Measurements from ENCODE around the gene PALM3. TPM values are rescaled to one million over a fixed set of nuclear protein-coding genes. Genes with fewer than 3 reads are reported as not detected.

Gene PALM3
- total RNA-seq, 1 donor from 2014 or later = not detected

DNA sequence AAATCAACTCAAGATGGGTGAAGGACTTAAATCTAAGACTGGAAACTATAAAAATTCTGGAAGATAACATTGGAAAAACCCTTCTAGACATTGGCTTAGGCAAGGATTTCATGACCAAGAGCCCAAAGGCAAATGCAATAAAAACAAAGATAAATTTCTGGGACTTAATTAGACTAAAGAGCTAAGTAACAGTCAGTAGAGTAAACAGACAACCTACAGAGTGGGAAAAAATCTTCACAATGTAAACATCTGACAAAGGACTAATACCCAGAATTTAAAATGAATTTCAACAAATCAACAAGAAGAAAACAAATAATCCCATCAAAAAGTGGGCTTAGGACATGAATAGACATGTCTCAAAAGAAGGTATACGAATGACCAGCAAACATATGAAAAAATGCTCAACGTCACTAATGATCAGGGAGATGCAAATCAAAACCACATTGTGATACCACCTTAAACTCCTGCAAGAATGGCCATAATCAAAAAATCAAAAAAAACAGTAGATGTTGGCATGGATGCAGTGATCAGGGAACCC, 49.4 kb downstream of the PALM3 start:
- ATAC-seq (ENCODE audit: poor library complexity) (no peak), DNase-seq (no peak)
- intact Hi-C loops (cut with DNase I) = no loop called here

DNA sequence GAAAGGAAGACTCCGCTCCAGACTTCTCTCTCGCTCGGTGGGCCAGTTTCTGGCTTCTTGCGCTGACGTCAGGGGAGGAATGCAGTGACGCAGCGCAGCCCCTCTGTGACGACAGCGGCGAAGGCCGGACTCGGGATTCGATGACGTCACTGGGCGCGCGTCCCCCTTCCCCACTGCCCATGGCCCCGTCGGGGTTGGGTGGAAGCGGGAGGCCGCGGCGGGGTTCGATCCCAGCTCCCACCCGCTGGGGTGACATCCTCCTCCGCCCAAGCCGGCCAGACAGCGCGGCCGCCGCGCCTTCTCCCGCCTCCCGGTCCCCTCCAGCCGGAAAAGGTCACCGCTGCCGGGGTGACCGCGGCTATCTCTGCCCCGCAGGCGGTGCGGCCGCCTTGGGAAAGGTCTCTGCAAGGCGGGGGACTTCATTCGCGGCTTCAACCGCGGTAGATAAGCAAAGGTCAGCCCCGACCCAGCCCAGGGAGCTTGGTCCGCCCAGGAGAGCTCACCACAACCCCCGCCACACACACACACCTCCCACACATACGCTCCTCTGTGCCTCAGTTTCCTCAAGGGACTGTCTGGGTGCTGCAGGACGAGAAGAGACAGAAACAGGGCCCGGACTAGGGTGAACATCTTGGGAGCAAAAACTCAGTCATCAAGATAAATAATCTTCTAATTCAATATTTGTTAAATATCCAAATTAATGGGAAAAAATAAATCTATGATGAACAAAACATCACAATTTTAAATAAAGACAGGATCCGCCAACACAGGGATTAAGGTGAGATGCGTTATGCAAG, 54.9 kb downstream of the PALM3 start:
- DNase-seq (peak; percentile 93), ATAC-seq (ENCODE audit: poor library complexity) (peak; percentile 59)
- intact Hi-C loops (cut with DNase I) = no loop called here

DNA sequence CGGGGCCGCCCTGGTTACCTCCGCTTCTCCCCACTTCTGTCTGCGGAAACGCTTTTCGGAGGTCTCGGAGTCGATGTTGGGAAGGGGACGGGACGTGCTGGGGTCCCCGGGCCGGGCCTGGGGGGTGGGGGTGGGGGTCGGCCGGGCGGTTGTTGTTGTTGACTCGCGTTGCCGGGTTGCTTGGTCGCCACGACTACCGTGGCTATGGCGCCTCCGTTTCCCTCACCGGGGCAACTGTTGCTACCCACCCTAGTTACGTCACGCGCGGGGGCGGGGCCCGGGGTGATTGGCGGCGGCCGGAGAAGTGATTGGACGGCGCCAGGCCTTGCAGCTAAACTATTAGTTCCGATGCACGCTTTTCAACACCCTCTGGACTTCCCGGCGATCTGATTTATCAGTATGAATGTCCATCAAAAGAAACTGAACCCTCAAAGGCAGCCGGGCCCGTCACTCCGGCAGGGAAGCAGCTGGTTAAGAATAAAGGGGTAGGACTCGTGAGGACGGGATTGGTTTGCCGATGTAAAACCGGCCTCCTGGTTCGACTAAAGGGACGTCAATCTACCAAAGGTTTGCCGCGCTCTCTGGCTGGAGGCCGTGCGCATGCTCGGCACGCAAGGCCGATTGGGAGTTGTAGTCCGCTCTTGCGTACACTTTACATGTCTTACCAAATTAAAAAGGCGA, 55.7 kb downstream of the PALM3 start, which contains the start of gene RFX1:
Gene RFX1, minus strand, starts transcription at position 236 of the 681 bp plus-strand sequence. CDS start 12,477 bp downstream, outside the sequence.
- ATAC-seq (ENCODE audit: poor library complexity) = peak; percentile 88
- intact Hi-C loops (cut with DNase I) = no loop called here

DNA sequence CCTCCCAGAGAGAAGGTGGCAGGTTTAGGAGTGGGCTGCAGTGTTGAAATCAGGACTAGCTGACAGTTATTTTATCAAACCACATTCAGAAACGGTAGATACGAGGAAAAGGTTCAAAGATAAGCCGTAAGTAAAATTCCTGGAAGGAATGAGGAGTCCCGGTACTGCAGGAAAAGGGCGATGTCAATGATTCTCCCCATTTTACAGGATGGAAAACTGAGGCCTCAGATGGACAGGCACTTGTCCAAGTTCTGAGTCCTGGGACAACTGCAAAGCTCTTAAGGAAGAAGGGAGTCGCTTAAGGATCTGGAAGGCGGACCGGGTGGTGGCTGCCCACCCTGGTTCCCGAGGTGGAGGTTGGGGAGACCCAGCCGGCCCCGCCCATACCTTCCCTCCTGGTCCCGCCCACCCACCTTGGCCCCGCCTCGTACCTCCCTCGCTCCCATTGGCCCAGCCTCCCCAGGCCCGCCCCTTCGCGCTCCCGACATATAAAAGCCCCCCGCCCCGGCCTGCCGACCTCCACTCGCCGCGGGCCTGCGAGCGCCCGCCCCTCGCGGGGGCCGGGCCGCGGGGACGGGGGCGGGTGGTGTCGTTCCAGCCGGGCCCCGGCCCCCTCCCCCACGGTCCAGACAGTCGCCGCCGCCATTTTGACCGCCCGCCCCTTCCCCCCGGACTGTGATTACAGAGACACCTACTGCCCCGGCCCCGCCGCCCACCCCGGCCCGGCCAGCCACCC, 56.4 kb downstream of the PALM3 start:
- ATAC-seq (ENCODE audit: poor library complexity) (peak; percentile 69), DNase-seq (peak; percentile 95)
- intact Hi-C loops (cut with DNase I) = no loop called here

More for the DNA sequence above, 55.7 kb downstream of the PALM3 start, which contains the start of gene RFX1:
- DNase-seq = peak; percentile 100

DNA sequence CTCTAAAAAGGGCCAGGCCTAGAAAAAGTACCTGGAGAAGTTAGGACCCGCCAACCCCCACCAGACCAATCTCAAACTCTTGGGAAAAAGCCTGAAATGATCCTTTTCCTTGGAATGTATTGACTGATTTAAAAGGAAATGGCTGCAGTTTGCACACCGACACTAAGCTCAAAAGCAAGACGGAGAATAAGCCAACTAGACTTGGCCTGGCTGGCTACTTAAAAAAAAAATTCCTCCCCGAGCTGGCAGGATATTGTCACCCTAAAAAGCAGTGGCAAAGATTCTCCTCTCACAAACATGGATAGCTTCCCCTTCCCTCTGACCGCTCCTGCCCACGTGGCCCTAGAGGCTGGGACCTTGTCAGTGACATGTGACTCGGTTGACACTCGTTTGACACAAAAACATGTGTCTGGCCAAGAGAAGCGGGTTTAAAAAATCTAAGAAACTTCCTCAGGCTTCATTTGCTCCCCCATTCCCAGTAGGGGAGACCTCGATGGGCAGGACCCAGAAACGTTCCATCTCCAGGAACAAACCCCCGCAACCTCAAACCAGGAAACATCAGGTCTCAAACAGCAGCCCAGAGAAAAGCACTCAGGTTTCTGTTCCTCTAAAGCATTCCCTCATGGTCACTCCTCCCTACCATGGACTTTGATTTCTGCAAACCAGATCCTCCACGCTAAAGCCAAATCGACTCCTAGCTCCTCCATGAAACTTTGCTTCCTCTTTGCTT, 57.1 kb downstream of the PALM3 start:
- intact Hi-C loops (cut with DNase I) = no loop called here
- peak; percentile 13 for ATAC-seq (ENCODE audit: poor library complexity)
- peak; percentile 75 for DNase-seq

Other genes starting within 250 kb of the PALM3 start
- gene NANOS3, start 184.9 kb downstream of the PALM3 start, total RNA-seq = 1.8 TPM
- gene BRME1, start 156.0 kb downstream of the PALM3 start, total RNA-seq = 0.81 TPM
- 20.0 TPM for gene CC2D1A, start 155.9 kb downstream of the PALM3 start, total RNA-seq
- 3.1 TPM for gene PODNL1, start 123.7 kb downstream of the PALM3 start, total RNA-seq
- 15.4 TPM for gene DCAF15, start 109.6 kb downstream of the PALM3 start, total RNA-seq
- 13.0 TPM for gene RFX1, start 55.8 kb downstream of the PALM3 start, total RNA-seq
- gene RLN3, start 33.9 kb downstream of the PALM3 start, total RNA-seq = not detected
- gene IL27RA, start 30.3 kb downstream of the PALM3 start, total RNA-seq = 5.3 TPM
- 7.9 TPM for gene MISP3, start 10.7 kb upstream of the PALM3 start, total RNA-seq
- gene C19orf67, start 23.7 kb upstream of the PALM3 start, total RNA-seq = not detected
- gene SAMD1, start 28.7 kb upstream of the PALM3 start, total RNA-seq = 51.1 TPM
- gene PRKACA, start 55.7 kb upstream of the PALM3 start, total RNA-seq = 460 TPM
- 1.00 TPM for gene ASF1B, start 74.5 kb upstream of the PALM3 start, total RNA-seq
- 20.0 TPM for gene ADGRL1, start 144.1 kb upstream of the PALM3 start, total RNA-seq